Common myeloid progenitor, CD34-positive (primary cell): ENCODE results near the gene PDCD11.

ENCODE experiments used
- CTCF ChIA-PET: fragments of 350-600 bp; sonication (Branson Sonifier 250); formaldehyde crosslinking; loops from one replicate; lab custom pipeline; 2021; ENCODE audit warnings: antibody characterized with exemption; lab: Charles Lee
- POLR2A ChIA-PET: fragments of 350-600 bp; sonication (Branson Sonifier 250); formaldehyde crosslinking; loops from one replicate; lab custom pipeline; 2021; ENCODE audit warnings: antibody characterized with exemption; lab: Charles Lee
- DNase-seq, 3 donors: peaks; one replicate each; pipeline versions ENCODE4 v3.0.0 to v3.0.0-alpha.2; 2013
- H3K27ac ChIP-seq, 2 experiments: 1 replicate in 1 of 2; 2 replicates in 1 of 2; pipeline ENCODE4 v1.7.0; 2013; ENCODE audit warnings: inconsistent platforms in 2 of 2, low read length in 2 of 2, mild to moderate bottlenecking in 2 of 2, low read depth in 1 of 2, moderate library complexity in 1 of 2; ENCODE audit not compliant: severe bottlenecking in 2 of 2, insufficient read depth in 1 of 2, poor library complexity in 1 of 2
- H3K27me3 ChIP-seq, 5 experiments: replicated peaks in 2 of 5; 1 replicate in 3 of 5; 2 replicates in 2 of 5; pipeline versions ENCODE4 v1.6.1 to v1.7.0; 2013; ENCODE audit warnings: low read length in 4 of 5, mild to moderate bottlenecking in 2 of 5, moderate library complexity in 2 of 5, inconsistent platforms in 1 of 5; ENCODE audit not compliant: insufficient read depth in 5 of 5, control insufficient read depth in 4 of 5
- H3K36me3 ChIP-seq, 4 experiments: 1 replicate in 2 of 4; 2 replicates in 2 of 4; pipeline versions ENCODE4 v1.6.1 to v1.7.0; 2013; ENCODE audit warnings: low read length in 3 of 4, control low read depth in 1 of 4, mild to moderate bottlenecking in 1 of 4; ENCODE audit not compliant: control insufficient read depth in 4 of 4, insufficient read depth in 4 of 4
- H3K4me1 ChIP-seq, 4 experiments: 1 replicate in 3 of 4; 2 replicates in 1 of 4; pipeline versions ENCODE4 v1.6.1 to v1.7.1; 2013; ENCODE audit warnings: low read length in 3 of 4, mild to moderate bottlenecking in 3 of 4, control low read depth in 1 of 4, inconsistent platforms in 1 of 4, moderate library complexity in 1 of 4; ENCODE audit not compliant: control insufficient read depth in 4 of 4, insufficient read depth in 4 of 4; ENCODE audit errors: control extremely low read depth in 1 of 4
- H3K4me3 ChIP-seq, 7 experiments: 1 replicate in 4 of 7; 2 replicates in 3 of 7; pipeline versions ENCODE4 v1.5.1 to v1.7.0; 2013; ENCODE audit warnings: mild to moderate bottlenecking in 7 of 7, low read length in 6 of 7, moderate library complexity in 6 of 7, inconsistent platforms in 2 of 7, low read depth in 2 of 7, control low read depth in 1 of 7; ENCODE audit not compliant: insufficient read depth in 4 of 7, control insufficient read depth in 1 of 7; ENCODE audit errors: extremely low read depth in 1 of 7
- H3K9me3 ChIP-seq, 5 experiments: 1 replicate in 4 of 5; 2 replicates in 1 of 5; pipeline versions ENCODE4 v1.6.1 to v1.7.1; 2013; ENCODE audit warnings: low read length in 4 of 5, mild to moderate bottlenecking in 2 of 5, inconsistent platforms in 1 of 5, low read depth in 1 of 5, moderate library complexity in 1 of 5; ENCODE audit not compliant: control insufficient read depth in 4 of 5, insufficient read depth in 2 of 5; ENCODE audit errors: control extremely low read depth in 1 of 5
- WGBS: methylation state at CpG from one replicate; pipeline ENCODE4 v1.1.5; 2013; ENCODE audit not compliant: insufficient coverage; 5-methylcytosine and 5-hydroxymethylcytosine counted together

The PDCD11 gene

DNA sequence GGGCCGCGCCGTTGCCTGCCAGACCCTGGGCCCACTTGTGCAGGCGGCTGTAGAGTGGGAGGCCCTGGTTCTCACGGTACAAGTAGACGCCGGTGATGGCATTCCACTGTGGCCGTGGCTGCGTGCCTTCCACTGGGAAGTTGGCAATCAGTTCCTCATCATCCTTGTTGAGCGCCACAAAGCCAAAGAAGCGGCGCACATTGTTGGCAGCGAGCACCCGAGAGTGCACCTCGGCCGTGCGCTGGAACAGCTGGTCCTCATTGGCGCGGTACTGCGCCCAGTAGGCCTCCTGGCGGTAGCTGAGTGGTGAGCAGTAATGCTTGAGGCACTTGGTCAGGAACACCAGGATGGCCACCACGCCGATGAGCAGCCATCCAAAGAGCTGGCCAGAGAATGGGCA is 50.8 kb downstream of the PDCD11 start:
- CTCF ChIA-PET, result interaction anchor here (0.8 to 1.1 kb wide), 3 partner anchors 27 to 31 kb away, joined by 3 to 4 read pairs (median 3); no protein-coding TSS in a partner anchor
- H3K4me1 ChIP-seq, result peaks cover 0 to 30% (median 23%) of the 10 kb centered on the region in 4 experiments
- POLR2A ChIA-PET, result no interaction called here

DNA sequence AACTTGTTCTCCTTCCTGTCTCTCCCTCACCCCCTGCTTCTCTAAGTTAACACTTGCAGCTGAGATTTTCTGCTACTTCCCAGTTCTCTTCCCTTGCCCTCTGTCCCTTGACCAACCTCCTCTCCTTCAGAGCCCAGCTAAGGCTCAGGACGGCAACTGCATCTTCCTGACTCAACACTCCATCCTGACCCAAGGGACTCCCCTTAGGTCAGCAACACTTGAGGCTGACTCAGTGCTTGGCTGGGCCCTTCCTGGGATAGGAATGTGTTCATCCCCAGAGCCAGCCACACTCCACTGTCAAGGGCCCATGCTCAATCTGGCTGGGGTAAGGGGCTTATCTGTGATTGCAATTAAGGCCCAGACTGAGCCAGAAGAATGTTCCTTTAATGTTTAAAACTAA is 52.3 kb downstream of the PDCD11 start:
- POLR2A ChIA-PET, result interaction anchor here (0.7 kb wide), 1 partner anchor 26 kb away, joined by 3 read pairs; no protein-coding TSS in a partner anchor
- Histone ChIP-seq H3K27me3 (peaks cover 0 to 2% (median 0%) of the 10 kb centered on the region in 5 experiments), H3K27ac (no peak overlapping the region), H3K4me1 (peaks cover 0 to 38% (median 30%) of the 10 kb centered on the region in 4 experiments), H3K9me3 (no peaks in the 10 kb centered on the region), H3K36me3 (peaks cover 8 to 61% (median 48%) of the 10 kb centered on the region in 4 experiments), H3K4me3 (no peak overlapping the region)
- DNase-seq, result no peak
- CTCF ChIA-PET, result interaction anchor here (1.2 to 1.3 kb wide), 2 partner anchors 22 to 34 kb away, joined by 3 to 4 read pairs; no protein-coding TSS in a partner anchor
- WGBS, result no CpG with 5 or more reads among the region's 1 CpG

More for the DNA sequence above, 50.8 kb downstream of the PDCD11 start:
- 97% methylated on average over 23 of the region's 23 CpGs for WGBS
- peaks cover 12 to 77% (median 61%) of the 10 kb centered on the region in 4 experiments for H3K36me3 ChIP-seq
- no peaks in the 10 kb centered on the region for H3K27me3 ChIP-seq
- no peaks in the 10 kb centered on the region for H3K9me3 ChIP-seq
- no peak for DNase-seq
- no peak overlapping the region for H3K27ac ChIP-seq
- H3K4me3 ChIP-seq, result no peak overlapping the region

DNA sequence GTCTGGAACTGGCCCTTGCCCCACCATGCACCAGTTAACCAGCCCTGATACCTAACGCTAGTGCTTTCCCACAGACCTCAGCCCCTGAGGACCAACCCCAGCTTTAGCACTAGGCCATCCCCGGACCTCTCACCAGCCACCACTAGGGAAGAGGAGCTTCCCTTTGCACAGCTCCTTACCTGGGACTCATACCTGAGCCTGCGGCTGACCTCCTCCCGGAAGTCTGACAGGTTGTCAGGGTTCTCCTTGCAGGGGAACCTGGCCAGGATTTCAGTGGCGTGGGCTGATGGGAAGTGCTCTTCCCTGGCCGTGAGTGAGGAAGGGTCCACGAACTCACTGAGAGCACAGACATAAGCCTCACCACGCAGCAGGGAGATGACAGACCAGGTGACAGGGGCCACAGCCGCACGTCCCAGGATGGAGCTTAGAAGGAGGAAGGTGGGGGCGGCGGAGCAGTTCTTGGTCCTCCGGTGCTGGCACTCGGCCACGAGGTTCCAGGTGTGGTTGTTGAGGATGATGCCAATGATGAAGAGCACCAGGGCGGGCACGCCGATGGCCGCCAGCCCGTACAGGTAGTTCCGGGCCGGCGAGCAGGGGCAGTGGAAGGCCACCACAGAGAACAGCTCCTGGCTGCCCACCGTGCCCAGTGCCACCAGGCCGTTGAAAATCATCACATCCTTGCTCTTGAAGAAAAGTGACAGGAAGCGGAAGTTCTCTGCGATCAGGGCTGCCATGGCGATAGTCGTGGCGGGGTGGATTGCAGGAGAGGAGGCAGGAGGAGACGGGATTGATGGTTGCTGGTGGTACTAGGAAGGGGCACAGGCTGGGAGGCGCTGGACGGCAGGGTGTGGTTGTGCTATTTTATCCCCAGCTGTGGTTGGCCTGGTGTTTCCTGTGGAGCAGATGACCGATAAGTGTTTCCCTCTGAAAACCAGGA is 53.0 kb downstream of the PDCD11 start:
- DNase-seq, result no peak
- peaks cover 0 to 2% (median 0%) of the 10 kb centered on the region in 5 experiments for H3K27me3 ChIP-seq
- ChIA-PET POLR2A (no interaction called here), CTCF (interaction anchor here (0.9 to 7.7 kb wide), 6 partner anchors 13 to 35 kb away, joined by 3 to 76 read pairs (median 4); partner anchors contain the start of gene CALHM3)
- no peaks in the 10 kb centered on the region for H3K9me3 ChIP-seq
- WGBS, result 91% methylated on average over 27 of the region's 34 CpGs
- no peak overlapping the region for H3K4me3 ChIP-seq
- no peak overlapping the region for H3K27ac ChIP-seq
- H3K4me1 ChIP-seq, result peaks cover 0 to 38% (median 30%) of the 10 kb centered on the region in 4 experiments
- peaks cover 4 to 54% (median 41%) of the 10 kb centered on the region in 4 experiments for H3K36me3 ChIP-seq

DNA sequence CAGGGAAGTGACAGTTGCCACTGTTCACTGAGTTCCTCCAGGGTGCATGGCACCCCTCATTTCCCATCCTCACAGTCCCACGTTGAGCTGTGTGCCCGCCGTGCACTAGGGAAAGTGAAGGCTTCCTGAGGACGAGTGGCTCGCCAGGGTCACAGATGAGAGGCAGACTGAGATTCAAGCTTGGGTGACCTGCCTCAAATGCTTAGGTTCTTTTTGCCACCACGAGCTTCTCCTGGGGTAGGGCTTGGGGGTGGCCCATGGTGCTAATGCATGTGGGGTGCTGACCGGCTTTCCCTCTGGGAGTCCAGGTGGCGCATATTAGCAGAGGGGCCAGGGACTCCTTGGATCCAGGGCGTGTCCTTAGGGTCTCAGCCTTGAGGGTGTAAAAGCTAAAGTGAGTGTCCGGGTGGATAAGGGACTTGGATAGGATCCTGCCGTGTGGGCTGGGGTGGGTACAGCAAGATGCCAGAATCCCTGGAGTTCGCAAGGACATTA is 53.8 kb downstream of the PDCD11 start:
- DNase-seq, result no peak
- no peaks in the 10 kb centered on the region for H3K9me3 ChIP-seq
- WGBS, result 98% methylated on average over 11 of the region's 12 CpGs
- peaks cover 0 to 38% (median 30%) of the 10 kb centered on the region in 4 experiments for H3K4me1 ChIP-seq
- H3K36me3 ChIP-seq, result peaks cover 4 to 46% (median 34%) of the 10 kb centered on the region in 4 experiments
- H3K4me3 ChIP-seq, result peak overlapping the region in 2 of 7 experiments; percentile 80 to 92
- H3K27me3 ChIP-seq, result peaks cover 0 to 2% (median 0%) of the 10 kb centered on the region in 5 experiments
- CTCF ChIA-PET, result interaction anchor here (0.9 to 7.7 kb wide), 6 partner anchors 13 to 55 kb away, joined by 3 to 76 read pairs (median 4); partner anchors contain the start of gene CALHM3
- H3K27ac ChIP-seq, result no peak overlapping the region
- POLR2A ChIA-PET, result no interaction called here

DNA sequence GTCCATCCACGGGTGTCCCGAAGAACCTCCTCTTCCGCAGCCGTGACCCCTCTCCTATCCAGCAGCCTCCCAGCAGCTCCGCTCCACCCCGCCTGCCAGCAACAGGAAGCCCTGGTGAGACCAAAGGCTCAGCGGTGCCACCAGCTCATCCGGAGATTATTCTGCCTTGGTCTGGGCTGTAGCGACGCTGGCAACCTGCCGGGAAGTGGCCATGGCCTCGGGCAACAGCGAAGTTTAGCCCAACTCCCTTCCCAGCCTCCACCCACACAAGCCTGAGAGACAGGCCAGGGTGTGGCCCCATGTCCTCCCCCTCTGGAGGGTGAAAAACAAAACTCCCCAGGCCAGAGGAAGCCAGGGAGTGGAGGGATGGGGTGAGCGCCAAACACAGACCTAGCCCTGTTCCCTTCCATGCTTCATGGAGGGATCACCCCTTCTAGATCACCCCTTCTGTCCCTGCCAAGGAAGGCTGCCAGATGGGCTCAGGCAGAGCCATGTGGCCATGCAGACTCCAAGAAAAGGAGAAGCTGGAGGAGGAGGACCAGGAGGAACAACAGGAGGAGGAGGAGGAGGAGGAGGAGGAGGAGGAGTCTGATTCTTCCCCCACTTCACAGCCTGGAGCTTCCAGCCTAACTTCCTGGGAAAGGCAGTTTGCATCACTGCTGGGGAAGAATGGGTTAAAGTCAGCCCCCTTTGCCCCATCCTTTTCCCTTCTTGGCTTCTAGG is 54.8 kb downstream of the PDCD11 start:
- ChIA-PET CTCF (interaction anchor here (0.7 to 7.7 kb wide), 12 partner anchors 15 to 54 kb away, joined by 3 to 76 read pairs (median 3); partner anchors contain the start of gene CALHM3), POLR2A (interaction anchor here (1.2 kb wide), 1 partner anchor 20 kb away, joined by 4 read pairs; no protein-coding TSS in a partner anchor)
- Histone ChIP-seq H3K4me3 (peak overlapping the region; percentile 0 to 92 (median 72)), H3K27me3 (peaks cover 0 to 2% (median 0%) of the 10 kb centered on the region in 5 experiments), H3K36me3 (peaks cover 4 to 36% (median 25%) of the 10 kb centered on the region in 4 experiments), H3K9me3 (no peaks in the 10 kb centered on the region), H3K27ac (peak overlapping the region in 1 of 2 experiments; percentile 2), H3K4me1 (peaks cover 0 to 38% (median 31%) of the 10 kb centered on the region in 4 experiments)
- DNase-seq, result peak; percentile 18 to 50 (median 46)
- 6% methylated on average over 6 of the region's 14 CpGs for WGBS

DNA sequence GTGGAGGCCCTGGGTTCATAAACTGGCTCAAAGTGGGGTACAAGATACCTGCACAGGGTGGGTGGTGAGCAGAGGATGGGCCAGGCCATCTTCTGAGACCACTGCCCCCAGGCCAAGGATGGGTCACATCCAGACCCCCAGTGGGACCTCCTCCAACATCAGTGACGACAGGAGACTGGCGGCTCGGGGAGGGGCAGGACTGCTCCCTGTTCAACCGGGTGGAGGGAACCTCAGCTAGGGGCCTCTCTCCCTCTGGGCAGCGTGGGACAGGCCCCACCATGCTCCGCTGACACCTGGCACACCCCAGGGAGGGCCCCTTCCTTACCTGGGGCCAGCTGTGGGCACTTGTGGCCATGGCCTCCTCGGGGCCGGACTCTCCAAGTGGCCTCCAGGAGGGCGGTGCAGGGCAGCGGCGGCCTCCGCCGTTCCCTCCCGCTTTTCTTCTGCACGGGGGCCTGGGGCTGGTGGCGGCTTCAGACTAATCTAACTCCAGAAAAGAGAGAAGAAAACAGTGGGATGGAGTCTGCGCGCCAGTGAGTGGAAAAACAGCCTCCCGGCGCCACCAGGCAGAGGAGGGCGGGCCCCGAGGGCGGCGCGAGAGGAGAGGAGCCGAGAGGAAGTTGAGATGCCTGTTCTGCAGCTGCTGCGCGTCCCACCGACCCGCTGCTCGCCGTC is 55.5 kb downstream of the PDCD11 start, which contains the start of gene CALHM2:
Gene CALHM2 (minus strand): TSS at position 540 of the 675 bp plus-strand sequence. CDS start 2,429 bp downstream, outside the sequence.
- WGBS, result under 1% methylated on average over 25 of the region's 32 CpGs
- Histone ChIP-seq H3K4me3 (peak within 1 kb of the TSS; percentile 61 to 92 (median 72)), H3K4me1 (peaks cover 0 to 38% (median 32%) of the 10 kb centered on the region in 4 experiments), H3K9me3 (no peaks in the 10 kb centered on the region), H3K27me3 (peaks cover 0 to 2% (median 0%) of the 10 kb centered on the region in 5 experiments), H3K36me3 (peaks cover 4 to 29% (median 18%) of the 10 kb centered on the region in 4 experiments), H3K27ac (peak within 1 kb of the TSS in 1 of 2 experiments; percentile 2)
- POLR2A ChIA-PET, result interaction anchor here (1.2 kb wide), 1 partner anchor 19 kb away, joined by 4 read pairs; no protein-coding TSS in a partner anchor
- peak; percentile 36 to 71 (median 61) for DNase-seq
- CTCF ChIA-PET, result interaction anchor here (0.8 to 7.7 kb wide), 10 partner anchors 14 to 38 kb away, joined by 3 to 76 read pairs (median 4); partner anchors contain the start of gene CALHM3
